Measurements from ENCODE around the gene AKR7A2.

DNA sequence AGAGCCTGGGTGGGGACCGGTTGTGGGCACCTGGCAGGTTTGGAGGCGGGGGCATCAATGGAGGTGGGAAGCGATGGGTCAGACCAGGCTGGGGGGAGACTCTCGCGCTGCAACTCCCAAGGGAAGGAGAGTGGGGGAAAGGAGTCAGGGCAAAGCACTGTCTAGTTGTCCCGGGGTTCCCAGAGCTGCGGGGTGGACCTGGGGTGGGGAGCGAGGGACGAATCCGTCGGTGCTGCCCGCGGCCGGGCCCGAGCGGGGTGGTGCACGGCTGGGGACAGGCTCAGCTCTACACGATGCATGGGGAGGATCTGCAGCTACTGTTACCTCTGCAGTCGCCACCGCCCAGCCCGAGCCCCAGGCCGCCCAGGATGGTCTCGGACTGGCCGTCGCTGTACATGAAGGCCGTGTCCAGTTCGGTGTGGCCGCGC, 427 bp downstream of the AKR7A2 start:
- TF ChIP-seq, protein P1, sequence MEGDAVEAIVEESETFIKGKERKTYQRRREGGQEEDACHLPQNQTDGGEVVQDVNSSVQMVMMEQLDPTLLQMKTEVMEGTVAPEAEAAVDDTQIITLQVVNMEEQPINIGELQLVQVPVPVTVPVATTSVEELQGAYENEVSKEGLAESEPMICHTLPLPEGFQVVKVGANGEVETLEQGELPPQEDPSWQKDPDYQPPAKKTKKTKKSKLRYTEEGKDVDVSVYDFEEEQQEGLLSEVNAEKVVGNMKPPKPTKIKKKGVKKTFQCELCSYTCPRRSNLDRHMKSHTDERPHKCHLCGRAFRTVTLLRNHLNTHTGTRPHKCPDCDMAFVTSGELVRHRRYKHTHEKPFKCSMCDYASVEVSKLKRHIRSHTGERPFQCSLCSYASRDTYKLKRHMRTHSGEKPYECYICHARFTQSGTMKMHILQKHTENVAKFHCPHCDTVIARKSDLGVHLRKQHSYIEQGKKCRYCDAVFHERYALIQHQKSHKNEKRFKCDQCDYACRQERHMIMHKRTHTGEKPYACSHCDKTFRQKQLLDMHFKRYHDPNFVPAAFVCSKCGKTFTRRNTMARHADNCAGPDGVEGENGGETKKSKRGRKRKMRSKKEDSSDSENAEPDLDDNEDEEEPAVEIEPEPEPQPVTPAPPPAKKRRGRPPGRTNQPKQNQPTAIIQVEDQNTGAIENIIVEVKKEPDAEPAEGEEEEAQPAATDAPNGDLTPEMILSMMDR (conservative IDR thresholded peaks at IDR 0.05; ENCODE audit: low read depth in 2 of 2) = no peak
- no peak for TF ChIP-seq POLR2AphosphoS5 (IDR thresholded peaks at IDR 0.05; ENCODE audit: low read depth)
- TF ChIP-seq EZH2 (IDR thresholded peaks at IDR 0.05; ENCODE audit: low read depth, unreplicated experiment) = no peak
- TF ChIP-seq, protein P2, sequence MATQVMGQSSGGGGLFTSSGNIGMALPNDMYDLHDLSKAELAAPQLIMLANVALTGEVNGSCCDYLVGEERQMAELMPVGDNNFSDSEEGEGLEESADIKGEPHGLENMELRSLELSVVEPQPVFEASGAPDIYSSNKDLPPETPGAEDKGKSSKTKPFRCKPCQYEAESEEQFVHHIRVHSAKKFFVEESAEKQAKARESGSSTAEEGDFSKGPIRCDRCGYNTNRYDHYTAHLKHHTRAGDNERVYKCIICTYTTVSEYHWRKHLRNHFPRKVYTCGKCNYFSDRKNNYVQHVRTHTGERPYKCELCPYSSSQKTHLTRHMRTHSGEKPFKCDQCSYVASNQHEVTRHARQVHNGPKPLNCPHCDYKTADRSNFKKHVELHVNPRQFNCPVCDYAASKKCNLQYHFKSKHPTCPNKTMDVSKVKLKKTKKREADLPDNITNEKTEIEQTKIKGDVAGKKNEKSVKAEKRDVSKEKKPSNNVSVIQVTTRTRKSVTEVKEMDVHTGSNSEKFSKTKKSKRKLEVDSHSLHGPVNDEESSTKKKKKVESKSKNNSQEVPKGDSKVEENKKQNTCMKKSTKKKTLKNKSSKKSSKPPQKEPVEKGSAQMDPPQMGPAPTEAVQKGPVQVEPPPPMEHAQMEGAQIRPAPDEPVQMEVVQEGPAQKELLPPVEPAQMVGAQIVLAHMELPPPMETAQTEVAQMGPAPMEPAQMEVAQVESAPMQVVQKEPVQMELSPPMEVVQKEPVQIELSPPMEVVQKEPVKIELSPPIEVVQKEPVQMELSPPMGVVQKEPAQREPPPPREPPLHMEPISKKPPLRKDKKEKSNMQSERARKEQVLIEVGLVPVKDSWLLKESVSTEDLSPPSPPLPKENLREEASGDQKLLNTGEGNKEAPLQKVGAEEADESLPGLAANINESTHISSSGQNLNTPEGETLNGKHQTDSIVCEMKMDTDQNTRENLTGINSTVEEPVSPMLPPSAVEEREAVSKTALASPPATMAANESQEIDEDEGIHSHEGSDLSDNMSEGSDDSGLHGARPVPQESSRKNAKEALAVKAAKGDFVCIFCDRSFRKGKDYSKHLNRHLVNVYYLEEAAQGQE (IDR thresholded peaks at IDR 0.05; ENCODE audit: unreplicated experiment) = no peak
